GM23338 (cell line): ENCODE results near the gene RUSF1.

Experiments used
- CTCF ChIP-seq, 2 experiments: fragments of 200-600 bp in 1 of 2; sonication (generic) in 1 of 2; conservative IDR thresholded peaks; 2 replicates each; pipeline versions ENCODE4 v1.5.1 to v1.6.1; 2016 to 2017; ENCODE audit warnings: antibody characterized with exemption in 2 of 2, low read depth in 2 of 2, mild to moderate bottlenecking in 2 of 2, moderate library complexity in 1 of 2
- EZH2 ChIP-seq: fragments of 200-600 bp; sonication (generic); IDR thresholded peaks from one replicate; pipeline ENCODE4 v1.8.0; 2017; ENCODE audit warnings: antibody characterized with exemption, mild to moderate bottlenecking, low read depth; ENCODE audit not compliant: unreplicated experiment
- EZH2phosphoT487 ChIP-seq: fragments of 200-600 bp; sonication (generic); IDR thresholded peaks from one replicate; pipeline ENCODE4 v1.8.1; 2018; ENCODE audit warnings: antibody characterized with exemption; ENCODE audit not compliant: unreplicated experiment
- POLR2AphosphoS5 ChIP-seq: IDR thresholded peaks from 2 replicates; pipeline ENCODE4 v1.6.1; 2016; ENCODE audit warnings: antibody characterized with exemption, low read depth
- REST ChIP-seq: IDR thresholded peaks from one replicate; pipeline ENCODE4 v1.6.1; 2018; ENCODE audit warnings: antibody characterized with exemption; ENCODE audit not compliant: unreplicated experiment

GRCh38 chr16:31501226-31501965 lies 6.8 kb downstream of the RUSF1 start:
- TF ChIP-seq CTCF (conservative IDR thresholded peaks at IDR 0.05; ENCODE audit: low read depth in 2 of 2) (no peak), EZH2 (no peak), EZH2phosphoT487 (no peak), REST (no peak), POLR2AphosphoS5 (no peak)
